Hepatocyte (in vitro differentiated cells): Measurements from ENCODE around the gene TMEM123.

Experiments
- CTCF ChIP-seq: fragments of 200-600 bp; sonication (generic); IDR thresholded peaks from 2 replicates; pipeline ENCODE4 v1.5.1; 2016; ENCODE audit warnings: antibody characterized with exemption, mild to moderate bottlenecking; ENCODE audit not compliant: poor library complexity
- EZH2 ChIP-seq: fragments of 200-600 bp; sonication (generic); IDR thresholded peaks from 2 replicates; pipeline ENCODE4 v1.6.1; 2016; ENCODE audit warnings: antibody characterized with exemption, mild to moderate bottlenecking, borderline replicate concordance
- EZH2phosphoT487 ChIP-seq: fragments of 200-600 bp; sonication (generic); IDR thresholded peaks from one replicate; pipeline ENCODE4 v1.6.1; 2018; ENCODE audit warnings: antibody characterized with exemption, mild to moderate bottlenecking, low read depth, moderate library complexity; ENCODE audit not compliant: unreplicated experiment, severe bottlenecking

- TF ChIP-seq CTCF: no peak
- no peak for TF ChIP-seq EZH2phosphoT487
- TF ChIP-seq EZH2: no peak
These were observed 6.0 kb upstream of the TMEM123 start for GRCh38 chr11:102458548-102458947.
